Suprapubic skin (tissue), 3 donors: ENCODE measurements around the gene HACD2.

Source experiments
- POLR2A ChIP-seq, 2 donors: fragments of 450-650 bp; IDR thresholded peaks; one replicate each; pipeline ENCODE4 v1.6.1; 2017; ENCODE audit warnings: antibody characterized with exemption in 2 of 2, mild to moderate bottlenecking in 2 of 2, moderate library complexity in 2 of 2
- TF ChIP-seq, protein P1 (sequence below), 2 donors: fragments of 200-600 bp in 1 of 2; fragments of 450-650 bp in 1 of 2; sonication (generic) in 1 of 2; IDR thresholded peaks; one replicate each; pipeline ENCODE4 v1.5.1; 2016 to 2019; ENCODE audit warnings: antibody characterized with exemption in 2 of 2, mild to moderate bottlenecking in 1 of 2, moderate library complexity in 1 of 2

- TF ChIP-seq, protein P1, sequence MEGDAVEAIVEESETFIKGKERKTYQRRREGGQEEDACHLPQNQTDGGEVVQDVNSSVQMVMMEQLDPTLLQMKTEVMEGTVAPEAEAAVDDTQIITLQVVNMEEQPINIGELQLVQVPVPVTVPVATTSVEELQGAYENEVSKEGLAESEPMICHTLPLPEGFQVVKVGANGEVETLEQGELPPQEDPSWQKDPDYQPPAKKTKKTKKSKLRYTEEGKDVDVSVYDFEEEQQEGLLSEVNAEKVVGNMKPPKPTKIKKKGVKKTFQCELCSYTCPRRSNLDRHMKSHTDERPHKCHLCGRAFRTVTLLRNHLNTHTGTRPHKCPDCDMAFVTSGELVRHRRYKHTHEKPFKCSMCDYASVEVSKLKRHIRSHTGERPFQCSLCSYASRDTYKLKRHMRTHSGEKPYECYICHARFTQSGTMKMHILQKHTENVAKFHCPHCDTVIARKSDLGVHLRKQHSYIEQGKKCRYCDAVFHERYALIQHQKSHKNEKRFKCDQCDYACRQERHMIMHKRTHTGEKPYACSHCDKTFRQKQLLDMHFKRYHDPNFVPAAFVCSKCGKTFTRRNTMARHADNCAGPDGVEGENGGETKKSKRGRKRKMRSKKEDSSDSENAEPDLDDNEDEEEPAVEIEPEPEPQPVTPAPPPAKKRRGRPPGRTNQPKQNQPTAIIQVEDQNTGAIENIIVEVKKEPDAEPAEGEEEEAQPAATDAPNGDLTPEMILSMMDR (IDR thresholded peaks at IDR 0.05) = no peak
- no peak for TF ChIP-seq POLR2A (IDR thresholded peaks at IDR 0.05)
Observed at GRCh38 chr3:123620343-123620742, 35.5 kb upstream of the HACD2 start.
